NOMO-1 treated with DMSO at 0.1 percent for 48 hours (cell line): ENCODE data around the gene KIR3DL1.
"Not testable (repeated sequence)": the region's sequence is repeated elsewhere in the genome, so short reads cannot be mapped to it uniquely, and the experiment has no call there.

Source experiments
- DNase-seq: peaks from one replicate; lab custom pipeline; 2025; ENCODE audit not compliant: unreplicated experiment; lab: John Stamatoyannopoulos, UW

Gene KIR3DL1

DNA sequence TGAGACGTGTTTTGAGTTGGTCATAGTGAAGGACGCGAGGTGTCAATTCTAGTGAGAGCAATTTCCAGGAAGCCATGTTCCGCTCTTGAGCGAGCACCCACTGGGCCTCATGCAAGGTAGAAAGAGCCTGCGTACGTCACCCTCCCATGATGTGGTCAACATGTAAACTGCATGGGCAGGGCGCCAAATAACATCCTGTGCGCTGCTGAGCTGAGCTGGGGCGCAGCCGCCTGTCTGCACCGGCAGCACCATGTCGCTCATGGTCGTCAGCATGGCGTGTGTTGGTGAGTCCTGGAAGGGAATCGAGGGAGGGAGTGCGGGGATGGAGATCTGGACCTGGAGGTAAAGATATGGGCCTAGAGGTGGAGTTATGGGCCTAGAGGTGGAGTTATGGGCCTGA lies at the start of gene KIR3DL1:
Gene KIR3DL1 (plus strand): TSS at position 218 of the 400 bp plus-strand sequence.
- not testable (repeated sequence) for DNase-seq

DNA sequence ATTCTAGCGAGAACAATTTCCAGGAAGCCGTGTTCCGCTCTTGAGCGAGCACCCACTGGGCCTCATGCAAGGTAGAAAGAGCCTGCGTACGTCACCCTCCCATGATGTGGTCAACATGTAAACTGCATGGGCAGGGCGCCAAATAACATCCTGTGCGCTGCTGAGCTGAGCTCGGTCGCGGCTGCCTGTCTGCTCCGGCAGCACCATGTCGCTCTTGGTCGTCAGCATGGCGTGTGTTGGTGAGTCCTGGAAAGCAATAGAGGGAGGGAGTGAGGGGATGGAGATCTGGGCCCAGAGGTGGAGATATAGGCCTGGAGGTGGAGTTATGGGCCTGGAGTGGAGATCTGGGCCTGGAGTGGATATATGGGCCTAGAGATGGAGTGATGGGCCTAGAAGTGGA lies 46.6 kb upstream of the KIR3DL1 start, which contains the start of gene KIR2DL1:
Gene KIR2DL1 (plus strand): TSS at position 148 of the 400 bp plus-strand sequence. CDS start 58 bp downstream, at position 206.
- DNase-seq = not testable (repeated sequence)

DNA sequence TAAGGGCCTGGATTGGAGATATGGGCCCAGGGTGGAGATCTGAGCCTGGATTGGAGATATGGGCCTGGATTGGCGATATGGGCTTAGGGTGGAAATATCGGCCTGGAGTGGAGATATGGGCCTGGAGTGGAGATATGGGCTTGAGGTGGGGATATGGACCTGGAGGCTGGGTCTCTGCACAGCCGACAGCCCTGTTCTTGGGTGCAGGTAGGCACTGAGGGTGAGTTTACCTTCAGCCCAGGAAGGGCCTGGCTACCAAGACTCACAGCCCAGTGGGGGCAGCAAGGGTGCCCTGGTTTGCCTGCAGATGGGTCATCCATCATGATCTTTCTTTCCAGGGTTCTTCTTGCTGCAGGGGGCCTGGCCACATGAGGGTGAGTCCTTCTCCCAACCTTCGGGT lies 45.8 kb upstream of the KIR3DL1 start:
- DNase-seq = not testable (repeated sequence)

DNA sequence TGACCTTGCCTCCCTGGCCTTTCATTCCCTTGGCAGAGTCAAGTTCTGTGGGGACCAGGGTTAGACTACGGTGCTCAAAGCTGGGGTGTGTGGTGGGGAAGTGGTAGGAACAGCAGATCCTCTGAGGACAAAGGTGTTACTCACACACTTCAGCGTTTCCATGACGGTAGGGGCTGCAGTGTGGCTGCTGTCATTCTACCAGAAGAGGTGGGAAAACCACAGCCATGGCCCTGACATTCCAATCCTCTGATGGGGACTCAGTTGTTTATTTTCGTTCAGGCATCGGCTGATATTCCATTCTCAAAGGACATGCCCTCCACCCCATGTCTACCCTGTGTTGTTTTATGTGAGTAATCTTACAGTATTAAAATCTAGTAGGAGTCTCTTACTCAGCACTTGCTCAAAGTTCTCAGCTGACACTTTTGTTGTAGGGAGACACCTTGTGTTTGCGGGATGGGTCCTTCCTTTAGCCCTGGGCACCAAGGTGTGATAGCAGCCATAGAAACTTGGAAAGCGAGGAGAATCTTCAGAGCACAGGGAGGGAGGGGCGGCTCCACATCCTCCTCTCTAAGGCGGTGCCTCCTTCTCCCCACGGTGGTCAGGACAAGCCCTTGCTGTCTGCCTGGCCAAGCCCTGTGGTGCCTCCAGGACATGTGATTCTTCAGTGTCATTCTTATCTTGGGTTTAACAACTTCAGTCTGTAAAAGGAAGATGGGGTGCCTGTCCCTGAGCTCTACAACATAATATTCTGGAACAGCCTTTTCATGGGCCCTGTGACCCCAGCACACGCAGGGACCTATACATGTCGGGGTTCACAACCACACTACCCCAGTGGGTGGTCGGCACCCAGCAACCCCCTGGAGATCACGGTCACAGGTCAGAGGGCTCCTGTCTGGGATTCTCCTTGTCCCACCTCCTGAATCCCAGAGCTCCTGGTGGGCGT lies 45.0 kb upstream of the KIR3DL1 start:
- DNase-seq = not testable (repeated sequence)

DNA sequence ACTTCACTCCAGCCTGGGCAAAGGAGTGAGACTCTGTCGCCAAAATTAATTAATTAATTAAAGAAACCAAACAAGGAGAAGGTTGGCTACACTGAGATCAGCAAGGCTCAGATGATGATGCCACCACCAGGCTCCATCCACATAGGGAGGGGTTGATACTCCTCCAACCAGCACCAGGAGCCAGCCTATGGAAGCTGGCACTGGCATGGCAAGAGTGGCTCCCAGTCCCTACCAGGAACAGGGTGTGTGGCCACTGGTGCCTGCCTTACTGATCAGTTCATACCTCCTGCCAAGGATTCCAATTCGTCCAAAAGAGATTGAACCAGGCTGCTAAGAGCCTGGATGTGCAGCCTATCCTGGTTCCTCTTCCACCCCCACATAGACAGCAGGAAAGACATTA lies 43.6 kb upstream of the KIR3DL1 start:
- not testable (repeated sequence) for DNase-seq

DNA sequence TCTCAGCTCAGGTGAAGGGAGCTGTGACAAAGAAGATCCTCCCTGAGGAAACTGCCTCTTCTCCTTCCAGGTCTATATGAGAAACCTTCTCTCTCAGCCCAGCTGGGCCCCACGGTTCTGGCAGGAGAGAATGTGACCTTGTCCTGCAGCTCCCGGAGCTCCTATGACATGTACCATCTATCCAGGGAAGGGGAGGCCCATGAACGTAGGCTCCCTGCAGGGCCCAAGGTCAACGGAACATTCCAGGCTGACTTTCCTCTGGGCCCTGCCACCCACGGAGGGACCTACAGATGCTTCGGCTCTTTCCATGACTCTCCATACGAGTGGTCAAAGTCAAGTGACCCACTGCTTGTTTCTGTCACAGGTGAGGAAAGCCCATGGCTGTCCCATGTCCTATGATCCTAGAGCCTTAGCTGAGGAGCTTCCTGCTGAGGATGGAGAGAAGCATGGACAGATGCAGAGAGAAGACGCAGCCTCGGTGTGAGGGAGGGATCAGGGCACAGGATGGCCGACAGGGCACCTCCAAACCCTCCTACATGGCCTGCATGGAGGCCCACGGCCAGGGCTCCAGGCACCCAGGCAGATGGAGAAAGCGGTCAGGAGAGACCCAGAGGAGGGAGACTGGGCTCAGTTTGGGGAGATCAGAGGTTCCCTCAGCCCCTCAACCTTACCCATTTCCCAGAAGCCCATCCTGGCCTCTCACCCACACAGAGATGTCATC lies 41.0 kb upstream of the KIR3DL1 start:
- not testable (repeated sequence) for DNase-seq

DNA sequence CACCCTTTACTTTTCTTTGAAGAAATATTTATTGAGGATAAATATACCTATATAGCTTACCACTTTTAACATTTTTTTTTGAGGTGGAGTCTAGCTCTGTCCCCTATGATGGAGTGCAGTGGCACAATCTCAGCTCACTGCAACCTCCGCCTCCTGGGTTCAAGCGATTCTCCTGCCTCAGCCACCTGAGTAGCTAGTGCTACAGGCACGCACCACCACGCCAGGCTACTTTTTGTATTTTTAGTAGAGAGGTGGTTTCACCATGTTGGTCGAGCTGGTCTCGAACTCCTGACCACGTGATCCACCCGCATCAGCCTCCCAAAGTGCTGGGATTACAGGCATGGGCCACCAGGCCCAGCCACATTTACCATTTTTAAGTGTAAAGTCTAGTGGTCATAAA lies 40.4 kb upstream of the KIR3DL1 start:
- DNase-seq = not testable (repeated sequence)

DNA sequence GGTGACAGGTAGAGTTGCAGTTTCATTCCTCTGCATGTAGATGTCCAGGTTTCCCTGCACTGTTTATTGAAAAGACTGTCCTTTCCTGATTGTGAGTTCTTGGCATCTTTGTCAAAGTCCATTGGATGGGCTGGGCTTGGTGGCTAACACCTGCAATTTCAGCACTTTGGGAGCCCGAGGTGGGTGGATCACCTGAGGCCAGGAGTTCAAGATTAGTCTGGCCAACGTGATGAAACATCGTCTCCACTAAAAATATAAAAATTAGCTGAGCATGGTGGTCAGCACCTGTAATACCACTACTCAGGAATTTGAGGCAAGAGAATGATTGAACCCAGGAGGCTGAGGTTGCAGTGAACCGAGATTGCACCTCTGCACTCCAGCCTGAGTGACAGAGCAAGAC lies 38.4 kb upstream of the KIR3DL1 start:
- DNase-seq = not testable (repeated sequence)

DNA sequence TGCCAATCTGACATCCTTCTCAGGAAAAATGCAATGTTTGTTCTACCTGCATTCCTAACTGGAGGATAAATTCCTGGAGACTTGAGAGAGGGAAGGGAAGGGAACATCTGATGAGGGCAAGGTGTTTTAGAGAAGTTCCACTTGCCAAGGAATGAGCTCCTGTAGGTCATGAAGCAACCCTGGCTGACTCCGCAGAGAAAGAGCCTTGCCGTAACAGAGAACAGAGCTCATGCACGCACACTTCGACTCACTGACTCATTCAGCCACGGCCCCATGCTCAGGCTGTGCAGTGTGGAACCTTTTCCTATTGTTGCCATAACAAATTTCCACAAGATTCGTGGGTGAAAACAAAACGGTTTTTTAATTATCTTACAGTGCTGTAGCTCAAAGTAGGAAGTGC lies 37.4 kb upstream of the KIR3DL1 start:
- peak; percentile 71 for DNase-seq

DNA sequence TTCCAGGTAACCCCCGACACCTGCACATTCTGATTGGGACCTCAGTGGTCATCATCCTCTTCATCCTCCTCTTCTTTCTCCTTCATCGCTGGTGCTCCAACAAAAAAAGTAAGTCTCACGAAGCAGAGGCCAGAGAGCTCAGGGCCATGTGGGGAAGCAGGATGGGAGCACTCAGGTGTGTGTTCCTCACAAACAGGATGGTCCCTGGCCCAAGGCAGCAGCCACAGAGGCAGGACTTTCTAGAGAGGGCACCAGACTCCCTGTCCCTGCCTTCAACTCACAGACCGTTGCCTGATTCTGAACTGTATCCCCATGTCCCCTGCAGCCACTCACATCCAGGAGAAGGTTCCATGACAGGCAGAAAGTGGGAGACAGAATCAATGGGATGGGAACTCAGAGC lies 33.4 kb upstream of the KIR3DL1 start:
- not testable (repeated sequence) for DNase-seq

DNA sequence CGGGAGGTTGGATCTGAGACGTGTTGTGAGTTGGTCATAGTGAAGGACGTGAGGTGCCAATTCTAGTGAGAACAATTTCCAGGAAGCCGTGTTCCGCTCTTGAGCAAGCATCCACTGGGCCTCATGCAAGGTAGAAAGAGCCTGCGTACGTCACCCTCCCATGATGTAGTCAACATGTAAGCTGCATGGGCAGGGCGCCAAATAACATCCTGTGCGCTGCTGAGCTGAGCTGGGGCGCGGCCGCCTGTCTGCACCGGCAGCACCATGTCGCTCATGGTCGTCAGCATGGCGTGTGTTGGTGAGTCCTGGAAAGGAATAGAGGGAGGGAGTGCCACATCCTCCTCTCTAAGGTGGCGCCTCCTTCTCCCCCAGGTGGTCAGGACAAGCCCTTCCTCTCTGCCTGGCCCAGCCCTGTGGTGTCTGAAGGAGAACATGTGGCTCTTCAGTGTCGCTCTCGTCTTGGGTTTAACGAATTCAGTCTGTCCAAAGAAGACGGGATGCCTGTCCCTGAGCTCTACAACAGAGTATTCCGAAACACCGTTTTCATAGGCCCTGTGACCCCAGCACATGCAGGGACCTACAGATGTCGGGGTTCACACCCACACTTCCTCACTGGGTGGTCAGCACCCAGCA lies 30.1 kb upstream of the KIR3DL1 start:
- not testable (repeated sequence) for DNase-seq

DNA sequence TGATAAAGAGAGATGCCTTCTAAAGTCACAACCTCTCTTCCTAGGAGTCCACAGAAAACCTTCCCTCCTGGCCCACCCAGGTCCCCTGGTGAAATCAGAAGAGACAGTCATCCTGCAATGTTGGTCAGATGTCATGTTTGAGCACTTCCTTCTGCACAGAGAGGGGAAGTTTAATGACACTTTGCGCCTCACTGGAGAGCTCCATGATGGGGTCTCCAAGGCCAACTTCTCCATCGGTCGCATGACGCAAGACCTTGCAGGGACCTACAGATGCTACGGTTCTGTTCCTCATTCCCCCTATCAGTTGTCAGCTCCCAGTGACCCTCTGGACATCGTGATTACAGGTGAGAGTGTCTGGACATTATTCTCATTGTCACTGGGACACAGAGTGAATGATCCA lies 28.1 kb upstream of the KIR3DL1 start:
- DNase-seq = peak; percentile 65

DNA sequence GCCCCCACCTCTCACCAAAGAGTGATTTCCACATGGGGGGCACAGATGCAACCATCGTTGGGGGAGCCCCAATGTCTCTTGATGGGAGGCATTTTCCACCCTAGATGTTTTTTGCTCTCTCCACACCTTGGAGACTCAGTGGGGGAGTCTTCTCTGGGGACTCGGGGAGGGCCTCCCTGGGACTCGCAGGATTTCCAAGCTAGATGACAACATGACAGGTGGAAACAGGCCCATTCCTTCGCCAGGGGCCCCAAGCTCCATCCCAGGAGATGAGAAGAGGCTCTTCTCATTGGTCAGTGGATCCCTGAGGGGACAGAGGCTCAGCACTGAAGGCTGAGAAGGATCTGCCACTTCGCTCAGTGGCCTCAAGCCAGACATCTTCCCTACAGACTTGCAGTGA lies 25.6 kb upstream of the KIR3DL1 start:
- no peak for DNase-seq

DNA sequence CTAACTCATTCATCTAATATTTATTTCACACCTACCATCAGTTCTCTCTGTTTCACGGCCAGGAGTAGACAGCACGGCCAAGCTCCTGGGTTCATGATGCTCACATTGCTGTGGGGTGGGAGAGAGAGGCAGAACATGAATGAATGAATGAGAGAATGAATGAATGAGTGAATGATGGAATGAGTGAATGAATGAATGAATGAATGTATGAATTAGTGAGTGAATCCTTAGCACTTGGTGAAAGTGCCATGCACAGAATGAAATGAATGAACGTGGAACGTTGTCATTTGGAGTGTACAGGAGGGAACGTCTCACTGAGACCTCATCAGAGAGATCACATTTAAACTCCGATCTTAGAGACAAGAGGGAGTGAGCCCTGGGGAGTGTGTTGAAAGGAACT lies 24.8 kb upstream of the KIR3DL1 start:
- DNase-seq = no peak

DNA sequence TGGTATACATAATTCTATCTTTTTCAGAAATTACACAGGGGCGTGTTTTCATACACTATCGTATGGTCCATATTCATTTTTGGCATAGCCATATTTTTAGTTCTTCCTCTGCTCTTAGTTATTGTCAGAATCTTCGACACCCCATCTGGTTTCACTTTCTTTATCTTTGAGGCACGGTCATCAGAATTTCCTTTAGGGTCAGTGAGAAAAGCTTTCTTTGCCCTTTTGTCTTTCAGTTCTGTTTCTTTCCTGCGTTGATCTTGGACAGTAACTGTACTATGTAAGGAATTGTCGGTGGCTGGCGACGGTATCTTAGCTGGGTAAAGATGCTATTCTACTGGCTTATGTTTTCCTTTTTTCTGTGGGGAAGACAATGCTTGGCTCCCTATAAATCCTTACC lies 23.5 kb upstream of the KIR3DL1 start:
- DNase-seq = peak; percentile 63

DNA sequence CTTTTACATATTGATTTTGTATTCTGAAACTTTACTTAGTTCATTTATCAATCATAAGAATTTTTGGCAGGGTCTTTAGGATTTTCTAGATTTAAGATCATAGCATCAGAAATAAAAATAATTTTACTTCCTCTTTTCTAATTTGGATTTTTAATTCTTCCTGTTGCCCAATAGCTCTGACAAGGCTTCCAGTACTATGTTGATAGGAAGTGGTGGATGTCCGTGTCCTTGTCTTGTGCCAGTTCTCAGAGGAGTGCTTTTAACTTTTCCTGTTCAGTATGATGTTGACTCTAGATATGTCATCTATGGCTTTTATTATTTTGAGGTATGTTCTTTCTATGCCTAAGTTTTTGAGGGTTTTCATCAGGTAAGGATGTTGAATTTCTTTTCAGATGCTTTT lies 20.5 kb upstream of the KIR3DL1 start:
- DNase-seq = peak; percentile 92

DNA sequence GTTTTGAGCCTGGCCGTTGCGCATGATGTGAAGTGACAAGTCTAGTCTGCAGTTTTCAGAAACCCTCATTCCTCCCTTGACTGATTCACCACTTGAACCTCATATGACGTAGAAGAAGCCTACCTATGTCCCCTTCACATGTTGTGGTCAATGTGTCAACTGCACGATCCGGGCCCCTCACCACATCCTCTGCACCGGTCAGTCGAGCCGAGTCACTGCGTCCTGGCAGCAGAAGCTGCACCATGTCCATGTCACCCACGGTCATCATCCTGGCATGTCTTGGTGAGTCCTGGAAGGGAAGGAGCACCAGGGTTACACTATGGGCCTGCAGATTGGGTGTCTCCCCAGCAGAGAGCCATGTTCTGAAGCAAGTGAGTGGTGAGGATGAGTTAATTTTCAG lies 12.9 kb upstream of the KIR3DL1 start, which contains the start of gene KIR2DL4:
Gene KIR2DL4 (plus strand): TSS at position 201 of the 400 bp plus-strand sequence. CDS start 42 bp downstream, at position 243.
- no peak for DNase-seq

DNA sequence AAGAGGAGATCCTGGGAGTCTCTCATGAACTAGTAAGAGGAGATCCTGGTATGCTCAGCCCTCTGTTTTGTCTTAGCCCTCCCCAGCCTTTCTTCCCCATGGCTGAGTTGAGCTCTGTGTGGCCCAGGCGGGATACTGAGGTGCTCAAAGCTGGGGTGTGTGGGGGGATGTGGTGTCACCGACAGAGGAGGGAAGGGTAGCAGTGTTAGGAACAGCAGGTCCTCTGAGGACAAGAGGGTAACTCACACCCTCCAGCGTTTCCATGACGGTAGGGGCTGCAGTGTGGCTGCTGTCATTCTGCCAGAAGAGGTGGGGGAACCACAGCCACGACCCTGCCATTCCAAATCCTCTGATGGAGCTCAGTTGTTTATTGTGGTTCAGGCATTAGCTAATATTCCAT lies 12.2 kb upstream of the KIR3DL1 start:
- no peak for DNase-seq

DNA sequence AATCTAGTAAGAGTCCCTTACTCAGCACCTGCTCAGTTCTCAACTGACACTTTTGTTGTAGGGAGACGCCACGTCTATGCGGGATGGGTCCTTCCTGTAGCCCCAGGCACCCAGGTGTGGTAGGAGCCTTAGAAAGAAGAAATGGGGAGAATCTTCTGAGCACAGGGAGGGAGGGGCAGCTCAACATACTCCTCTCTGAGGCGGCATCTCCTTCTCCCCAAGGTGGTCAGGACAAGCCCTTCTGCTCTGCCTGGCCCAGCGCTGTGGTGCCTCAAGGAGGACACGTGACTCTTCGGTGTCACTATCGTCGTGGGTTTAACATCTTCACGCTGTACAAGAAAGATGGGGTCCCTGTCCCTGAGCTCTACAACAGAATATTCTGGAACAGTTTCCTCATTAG lies 11.7 kb upstream of the KIR3DL1 start:
- no peak for DNase-seq

DNA sequence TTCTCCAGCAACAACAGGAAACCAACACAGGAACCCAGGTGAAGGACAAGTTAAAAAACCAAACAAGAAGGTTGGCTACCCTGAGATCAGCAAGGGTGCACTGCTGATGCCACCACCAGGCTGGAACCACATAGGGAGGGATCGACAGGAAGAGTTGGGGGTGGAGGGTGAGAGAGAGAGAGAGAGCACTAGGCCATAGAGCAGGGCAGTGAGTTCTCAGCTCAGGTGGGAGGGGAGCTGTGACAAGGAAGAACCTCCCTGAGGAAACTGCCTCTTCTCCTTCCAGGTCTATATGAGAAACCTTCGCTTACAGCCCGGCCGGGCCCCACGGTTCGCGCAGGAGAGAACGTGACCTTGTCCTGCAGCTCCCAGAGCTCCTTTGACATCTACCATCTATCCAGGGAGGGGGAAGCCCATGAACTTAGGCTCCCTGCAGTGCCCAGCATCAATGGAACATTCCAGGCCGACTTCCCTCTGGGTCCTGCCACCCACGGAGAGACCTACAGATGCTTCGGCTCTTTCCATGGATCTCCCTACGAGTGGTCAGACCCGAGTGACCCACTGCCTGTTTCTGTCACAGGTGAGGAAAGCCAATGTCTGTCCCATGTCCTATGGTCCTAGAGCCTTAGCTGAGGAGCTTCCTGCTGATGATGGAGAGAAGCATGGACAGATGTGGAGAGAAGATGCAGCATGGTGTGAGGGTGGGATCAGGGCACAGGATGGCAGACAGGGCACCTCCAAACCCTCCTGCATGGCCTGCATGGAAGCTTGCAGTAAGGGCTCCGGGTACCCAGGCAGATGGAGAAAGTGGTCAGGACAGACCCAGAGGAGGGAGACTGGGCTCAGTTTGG lies 10.4 kb upstream of the KIR3DL1 start:
- DNase-seq = no peak

DNA sequence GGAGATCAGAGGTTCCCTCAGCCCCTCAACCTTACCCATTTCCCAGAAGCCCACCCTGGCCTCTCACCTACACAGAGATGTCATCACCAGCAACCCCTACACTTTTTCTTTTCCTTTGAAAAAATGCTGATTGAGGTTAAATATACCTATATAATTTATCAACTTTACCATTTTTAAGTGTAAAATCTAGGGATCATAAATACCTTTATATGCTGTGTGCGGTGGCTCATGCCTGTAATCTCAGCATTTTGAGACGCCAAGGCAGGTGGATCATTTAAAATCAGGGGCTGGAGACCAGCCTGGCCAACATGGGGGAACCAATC lies 9.8 kb upstream of the KIR3DL1 start:
- no peak for DNase-seq
